Left lung (tissue), 10 donors: ENCODE results near the gene PSMA6. TPM values are rescaled to one million over a fixed set of nuclear protein-coding genes. Genes with fewer than 3 reads are reported as not detected.
"Not testable (repeated sequence)": the region's sequence is repeated elsewhere in the genome, so short reads cannot be mapped to it uniquely, and the experiment has no call there.

Source experiments
- ATAC-seq: fragments of 200-7000 bp; cut with Tn5 transposase; one replicate; pipeline ENCODE4 v1.9.1; 2020; ENCODE audit warnings: moderate library complexity
- DNase-seq, 4 donors: peaks; one replicate each; pipeline ENCODE4 v3.0.0-alpha.2; 2013 to 2020
- H3K27ac ChIP-seq, 2 donors: fragments of 200-600 bp; sonication (generic) in 1 of 2; one replicate each; pipeline versions ENCODE4 v1.5.0 to v1.8.0; 2020 to 2021
- H3K27me3 ChIP-seq, 2 donors: fragments of 200-600 bp; sonication (generic) in 1 of 2; one replicate each; pipeline versions ENCODE4 v1.5.0 to v1.8.0; 2020 to 2021
- H3K36me3 ChIP-seq, 2 donors: fragments of 200-600 bp; sonication (generic) in 1 of 2; one replicate each; pipeline versions ENCODE4 v1.5.0 to v1.8.0; 2020 to 2021
- H3K4me1 ChIP-seq, 2 donors: fragments of 200-600 bp; one replicate each; pipeline ENCODE4 v1.8.0; 2021
- H3K4me3 ChIP-seq, 2 donors: fragments of 200-600 bp; sonication (generic) in 1 of 2; one replicate each; pipeline versions ENCODE4 v1.5.0 to v1.8.0; 2020 to 2021; ENCODE audit warnings: mild to moderate bottlenecking in 1 of 2
- H3K9me3 ChIP-seq, 2 donors: fragments of 200-600 bp; sonication (generic) in 1 of 2; one replicate each; pipeline versions ENCODE4 v1.5.0 to v1.8.0; 2020 to 2021
- CTCF ChIP-seq, 2 donors: fragments of 200-600 bp; sonication (generic) in 1 of 2; IDR thresholded peaks; one replicate each; pipeline versions ENCODE4 v1.5.0 to v1.8.0; 2021; ENCODE audit warnings: antibody characterized with exemption in 2 of 2
- intact Hi-C, 2 donors: fragments of 100-400 bp; cut with DNase I; formaldehyde crosslinking; loops; one replicate each; pipeline versions ENCODE4 v1.11.2 to v1.14.2; 2022
- polyA plus RNA-seq, 6 donors: library from polyadenylated mRNA; unstranded; fragments of 120-200 nt; gene quantifications; one replicate each; pipeline ENCODE4 v1.2.1, GENCODE V29; 2013; ENCODE audit not compliant: insufficient read length in 6 of 6
- total RNA-seq, 2 donors: library from RNA; stranded (reverse); fragmentation: NEBNext Ultra II Directional; extraction: Animal tissue kit (Norgen Biotek cat#: 25700); gene quantifications; one replicate each; pipeline ENCODE4 v1.2.1, GENCODE V29; 2021
- donor health status: DM: no; HTN: yes; CAD: no.
- donor health status: DM: no; HTN: no; CAD: no.

Gene PSMA6
- total and polyA plus RNA-seq, 8 donors: 139 to 258 (median 163) TPM

GRCh38 chr14:35352274-35353233 is 60.4 kb downstream of the PSMA6 start:
- Histone ChIP-seq H3K36me3 (no peaks in the 10 kb centered on the region), H3K4me3 (no peak overlapping the region), H3K4me1 (peaks cover 6 to 34% of the 10 kb centered on the region in 2 donors), H3K27ac (peak overlapping the region; percentile 30 to 65), H3K27me3 (no peaks in the 10 kb centered on the region), H3K9me3 (no peaks in the 10 kb centered on the region)
- DNase-seq (peak in 1 of 4 donors; percentile 39), ATAC-seq (peak; percentile 21)
- intact Hi-C loops: no loop called here
- no peak for TF ChIP-seq CTCF (IDR thresholded peaks at IDR 0.05)

GRCh38 chr14:35353409-35354172 is 61.4 kb downstream of the PSMA6 start:
- Histone ChIP-seq H3K27me3 (no peaks in the 10 kb centered on the region), H3K4me3 (no peak overlapping the region), H3K4me1 (peaks cover 6 to 32% of the 10 kb centered on the region in 2 donors), H3K9me3 (no peaks in the 10 kb centered on the region), H3K36me3 (no peaks in the 10 kb centered on the region), H3K27ac (peak overlapping the region in 1 of 2 donors; percentile 26)
- ATAC-seq: peak; percentile 69
- TF ChIP-seq CTCF (IDR thresholded peaks at IDR 0.05): peak in 1 of 2 donors; percentile 30
- intact Hi-C loops: no loop called here
- DNase-seq: no peak

- H3K4me3 ChIP-seq, H3K36me3 ChIP-seq, intact Hi-C loops, DNase-seq, H3K27me3 ChIP-seq, H3K9me3 ChIP-seq: not testable (repeated sequence)
- peaks cover 6 to 32% of the 10 kb centered on the region in 2 donors for H3K4me1 ChIP-seq
- peak; percentile 20 for ATAC-seq
- H3K27ac ChIP-seq: peak overlapping the region in 1 of 2 donors; percentile 3
Measured at GRCh38 chr14:35355235-35355634, 63.1 kb downstream of the PSMA6 start.

- no peak for DNase-seq
- ATAC-seq: peak; percentile 72
- Histone ChIP-seq H3K4me1 (peaks cover 6 to 37% of the 10 kb centered on the region in 2 donors), H3K27ac (peak overlapping the region; percentile 33 to 39), H3K4me3 (no peak overlapping the region), H3K36me3 (no peaks in the 10 kb centered on the region), H3K27me3 (no peaks in the 10 kb centered on the region), H3K9me3 (no peaks in the 10 kb centered on the region)
- no peak for TF ChIP-seq CTCF (IDR thresholded peaks at IDR 0.05)
- intact Hi-C loops: no loop called here
Measured at GRCh38 chr14:35355981-35356841, 64.0 kb downstream of the PSMA6 start.

- DNase-seq, H3K27ac ChIP-seq, H3K9me3 ChIP-seq, ATAC-seq, H3K4me3 ChIP-seq, intact Hi-C loops, H3K36me3 ChIP-seq, H3K27me3 ChIP-seq: not testable (repeated sequence)
- peaks cover 20 to 36% of the 10 kb centered on the region in 2 donors for H3K4me1 ChIP-seq
Measured at GRCh38 chr14:35359655-35360054, 67.5 kb downstream of the PSMA6 start.
